A549 (cell line): Measurements from ENCODE around the gene SH3RF1.

ENCODE experiments used
- BHLHE40 ChIP-seq: IDR thresholded peaks from 2 replicates; pipeline ENCODE4 v1.6.1; 2012; ENCODE audit warnings: low read depth, low read length, inconsistent platforms
- CTCF ChIP-seq: fragments of >200 bp; sonication (Bioruptor Twin); formaldehyde crosslinking; IDR thresholded peaks from 3 replicates; pipeline ENCODE4 v1.5.1; 2016
- ELK1 ChIP-seq: fragments of 150-350 bp; IDR thresholded peaks from 2 replicates; pipeline ENCODE4 v1.6.1; 2014; ENCODE audit warnings: low read depth, mild to moderate bottlenecking, low read length
- EP300 ChIP-seq, 2 experiments: fragments of >200 bp; sonication (Bioruptor Twin); formaldehyde crosslinking; IDR thresholded peaks; 2 replicates in 1 of 2; 3 replicates in 1 of 2; pipeline ENCODE4 v1.6.1; 2016 to 2017
- JUNB ChIP-seq: fragments of >200 bp; sonication (Bioruptor Twin); formaldehyde crosslinking; IDR thresholded peaks from 2 replicates; pipeline ENCODE4 v1.6.1; 2016
- MAFK ChIP-seq: fragments of 450-650 bp; IDR thresholded peaks from 2 replicates; pipeline ENCODE4 v1.6.1; 2014; ENCODE audit not compliant: partially characterized antibody
- MAZ ChIP-seq: fragments of 150-350 bp; IDR thresholded peaks from 2 replicates; pipeline ENCODE4 v1.6.1; 2014; ENCODE audit warnings: antibody characterized with exemption, low read depth, low read length, borderline replicate concordance
- NPAS2 ChIP-seq: fragments of 250-450 bp; sonication (Bioruptor Pico); IDR thresholded peaks from 2 replicates; pipeline ENCODE4 v1.8.0; 2022; ENCODE audit warnings: mild to moderate bottlenecking, moderate library complexity, borderline replicate concordance
- PHF8 ChIP-seq: fragments of 200-600 bp; sonication (generic); IDR thresholded peaks from 2 replicates; pipeline ENCODE4 v1.6.1; 2016; ENCODE audit warnings: low read depth, mild to moderate bottlenecking, antibody characterized with exemption, moderate library complexity, borderline replicate concordance
- POLR2A ChIP-seq: IDR thresholded peaks from 2 replicates; pipeline ENCODE4 v1.6.1; 2012; ENCODE audit warnings: mild to moderate bottlenecking, low read length
- REST ChIP-seq: fragments of 200-600 bp; sonication (generic); IDR thresholded peaks from 2 replicates; pipeline ENCODE4 v1.6.1; 2016; ENCODE audit warnings: antibody characterized with exemption, mild to moderate bottlenecking, moderate library complexity
- SREBF2 ChIP-seq: fragments of 450-650 bp; IDR thresholded peaks from 2 replicates; pipeline ENCODE4 v1.6.1; 2014; ENCODE audit warnings: mild to moderate bottlenecking, moderate library complexity
- ZC3H11A ChIP-seq: fragments of 450-650 bp; IDR thresholded peaks from 2 replicates; pipeline ENCODE4 v1.6.1; 2014; ENCODE audit warnings: antibody characterized with exemption, mild to moderate bottlenecking
- TF ChIP-seq, protein P1 (sequence below): IDR thresholded peaks from 2 replicates; pipeline ENCODE4 v1.6.1; 2012

DNA sequence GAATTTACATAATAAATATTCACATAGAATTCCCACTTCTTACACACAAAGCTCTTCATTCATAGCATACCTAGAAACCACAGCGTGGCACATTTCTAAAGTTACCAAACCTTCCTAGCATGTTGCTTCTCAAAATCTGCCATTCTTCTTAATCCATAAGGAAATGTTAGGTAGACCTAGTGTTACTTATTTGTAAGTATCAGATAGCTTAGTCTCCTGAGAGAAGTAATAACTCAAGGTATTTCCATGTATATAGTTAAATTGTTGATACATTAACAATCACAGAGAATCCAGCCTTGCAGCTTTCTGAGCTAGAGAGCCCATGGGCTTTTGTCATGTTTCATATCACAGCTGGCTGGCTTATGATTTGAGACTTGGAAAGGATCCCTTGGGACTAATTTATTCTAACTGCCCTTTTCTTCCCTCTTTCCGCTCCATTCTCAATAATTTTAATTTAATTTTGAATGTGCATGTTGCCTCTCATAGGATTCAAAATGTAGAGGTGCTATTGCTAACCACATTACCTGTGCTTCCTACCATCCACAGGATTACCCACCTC, 17.6 kb downstream of the SH3RF1 start:
- no peak for TF ChIP-seq CTCF
- no peak for TF ChIP-seq MAZ
- TF ChIP-seq ZC3H11A, result no peak
- TF ChIP-seq, protein P1, sequence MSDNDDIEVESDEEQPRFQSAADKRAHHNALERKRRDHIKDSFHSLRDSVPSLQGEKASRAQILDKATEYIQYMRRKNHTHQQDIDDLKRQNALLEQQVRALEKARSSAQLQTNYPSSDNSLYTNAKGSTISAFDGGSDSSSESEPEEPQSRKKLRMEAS, result no peak
- no peak for TF ChIP-seq BHLHE40
- TF ChIP-seq NPAS2 (CRISPR knock-in tag), result no peak
- no peak for TF ChIP-seq EP300 (IDR thresholded peaks at IDR 0.05)
- TF ChIP-seq MAFK, result no peak
- no peak for TF ChIP-seq JUNB
- TF ChIP-seq PHF8, result no peak
- TF ChIP-seq POLR2A, result no peak
- no peak for TF ChIP-seq SREBF2
- no peak for TF ChIP-seq REST
- no peak for TF ChIP-seq ELK1
